DOHH2 (cell line): ENCODE data around the gene PLA2G12A.

Experiments used
- H3F3A ChIP-seq: fragments of 200-600 bp; sonication (generic), shearing (Covaris generic); 2 replicates; pipeline ENCODE4 v1.6.0; 2016; ENCODE audit warnings: antibody characterized with exemption, mild to moderate bottlenecking; ENCODE audit not compliant: control insufficient read depth, insufficient read depth
- H3K27ac ChIP-seq: fragments of 200-600 bp; sonication (generic); 2 replicates; pipeline ENCODE4 v1.5.1; 2014; ENCODE audit warnings: low read depth, mild to moderate bottlenecking, low read length, moderate library complexity
- H3K27me3 ChIP-seq: fragments of 200-600 bp; sonication (generic); 2 replicates; pipeline ENCODE4 v1.6.1; 2014; ENCODE audit warnings: mild to moderate bottlenecking, low read length, mixed read lengths; ENCODE audit not compliant: control insufficient read depth
- H3K36me3 ChIP-seq: fragments of 200-600 bp; sonication (generic); 2 replicates; pipeline ENCODE4 v1.6.1; 2014; ENCODE audit warnings: mild to moderate bottlenecking, low read length, moderate library complexity, mixed read lengths; ENCODE audit not compliant: control insufficient read depth
- H3K4me1 ChIP-seq: fragments of 200-600 bp; sonication (generic); 2 replicates; pipeline ENCODE4 v1.6.1; 2014; ENCODE audit warnings: mild to moderate bottlenecking, low read length, mixed read lengths; ENCODE audit not compliant: control insufficient read depth
- H3K4me2 ChIP-seq: fragments of 200-600 bp; sonication (generic); 2 replicates; pipeline ENCODE4 v1.6.0; 2014; ENCODE audit warnings: mild to moderate bottlenecking, low read length, moderate library complexity
- H3K4me3 ChIP-seq: fragments of 200-600 bp; sonication (generic); 2 replicates; pipeline ENCODE4 v1.5.1; 2014; ENCODE audit warnings: mild to moderate bottlenecking, low read length, mixed read lengths
- H3K79me2 ChIP-seq: fragments of 200-600 bp; sonication (generic); 2 replicates; pipeline ENCODE4 v1.6.1; 2014; ENCODE audit warnings: mild to moderate bottlenecking, low read length, mixed read lengths; ENCODE audit not compliant: control insufficient read depth
- H3K9me2 ChIP-seq: fragments of 200-600 bp; sonication (generic); replicated peaks from 2 replicates; pipeline ENCODE4 v1.6.1; 2014; ENCODE audit warnings: mild to moderate bottlenecking, low read length, mixed read lengths; ENCODE audit not compliant: control insufficient read depth
- H3K9me3 ChIP-seq: fragments of 200-600 bp; sonication (generic); 2 replicates; pipeline ENCODE4 v1.6.1; 2014; ENCODE audit warnings: antibody characterized with exemption, low read length, mixed read lengths; ENCODE audit not compliant: control insufficient read depth, insufficient read depth
- H4K20me1 ChIP-seq: fragments of 200-600 bp; sonication (generic); 2 replicates; pipeline ENCODE4 v1.6.0; 2014; ENCODE audit warnings: low read depth, mild to moderate bottlenecking, antibody characterized with exemption, low read length, moderate library complexity; ENCODE audit not compliant: control insufficient read depth, insufficient read depth
- EZH2phosphoT487 ChIP-seq: fragments of 200-600 bp; sonication (generic); IDR thresholded peaks from 2 replicates; pipeline ENCODE4 v1.6.1; 2017; ENCODE audit warnings: borderline replicate concordance, mild to moderate bottlenecking, antibody characterized with exemption, low read length, moderate library complexity, mixed read lengths
- TF ChIP-seq, protein P1 (sequence below): fragments of 200-600 bp; sonication (generic); IDR thresholded peaks from one replicate; pipeline ENCODE4 v1.5.1; 2014; ENCODE audit warnings: antibody characterized with exemption, mild to moderate bottlenecking, low read depth, low read length; ENCODE audit not compliant: poor library complexity, severe bottlenecking

The PLA2G12A gene

DNA sequence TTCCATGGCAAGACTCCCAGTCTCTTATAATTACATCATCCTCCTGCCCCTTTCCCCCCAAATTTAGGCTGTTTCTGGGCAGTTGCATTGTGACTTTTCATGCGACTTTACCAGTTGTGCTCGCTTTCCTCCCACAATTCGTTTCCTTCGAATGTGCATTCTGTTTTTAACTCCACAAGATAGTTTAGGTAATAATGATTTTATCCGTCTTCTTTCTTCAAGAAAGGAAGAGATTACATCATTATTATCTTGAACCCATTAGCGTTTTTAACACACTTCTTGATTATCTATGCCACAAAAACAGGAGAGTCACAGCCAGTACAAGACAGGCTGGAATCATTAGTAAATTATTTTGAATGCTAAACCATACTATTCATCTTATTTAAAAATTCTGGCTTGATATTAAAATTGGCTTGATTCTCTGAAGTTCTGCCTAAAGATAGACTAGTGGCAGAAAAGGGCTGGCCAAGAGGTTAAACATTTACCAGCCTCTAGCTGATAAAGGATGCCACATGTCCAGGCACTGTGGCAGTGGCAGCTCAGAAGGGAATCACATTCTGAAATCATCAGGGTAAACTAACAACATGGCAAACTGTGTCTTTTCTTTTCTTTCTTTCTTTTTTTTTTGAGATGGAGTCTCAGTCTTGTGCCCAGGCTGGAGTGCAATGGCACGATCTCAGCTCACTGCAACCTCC lies 19.7 kb upstream of the PLA2G12A start:
- H3K36me3 ChIP-seq, result no peaks in the 10 kb centered on the region
- no peaks in the 10 kb centered on the region for H3K9me3 ChIP-seq
- H4K20me1 ChIP-seq, result no peaks in the 10 kb centered on the region
- no peak overlapping the region for H3K4me2 ChIP-seq
- H3K79me2 ChIP-seq, result no peaks in the 10 kb centered on the region
- no peaks in the 10 kb centered on the region for H3F3A ChIP-seq
- no peak overlapping the region for H3K4me3 ChIP-seq
- no peaks in the 10 kb centered on the region for H3K4me1 ChIP-seq
- TF ChIP-seq, protein P1, sequence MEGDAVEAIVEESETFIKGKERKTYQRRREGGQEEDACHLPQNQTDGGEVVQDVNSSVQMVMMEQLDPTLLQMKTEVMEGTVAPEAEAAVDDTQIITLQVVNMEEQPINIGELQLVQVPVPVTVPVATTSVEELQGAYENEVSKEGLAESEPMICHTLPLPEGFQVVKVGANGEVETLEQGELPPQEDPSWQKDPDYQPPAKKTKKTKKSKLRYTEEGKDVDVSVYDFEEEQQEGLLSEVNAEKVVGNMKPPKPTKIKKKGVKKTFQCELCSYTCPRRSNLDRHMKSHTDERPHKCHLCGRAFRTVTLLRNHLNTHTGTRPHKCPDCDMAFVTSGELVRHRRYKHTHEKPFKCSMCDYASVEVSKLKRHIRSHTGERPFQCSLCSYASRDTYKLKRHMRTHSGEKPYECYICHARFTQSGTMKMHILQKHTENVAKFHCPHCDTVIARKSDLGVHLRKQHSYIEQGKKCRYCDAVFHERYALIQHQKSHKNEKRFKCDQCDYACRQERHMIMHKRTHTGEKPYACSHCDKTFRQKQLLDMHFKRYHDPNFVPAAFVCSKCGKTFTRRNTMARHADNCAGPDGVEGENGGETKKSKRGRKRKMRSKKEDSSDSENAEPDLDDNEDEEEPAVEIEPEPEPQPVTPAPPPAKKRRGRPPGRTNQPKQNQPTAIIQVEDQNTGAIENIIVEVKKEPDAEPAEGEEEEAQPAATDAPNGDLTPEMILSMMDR, result no peak
- TF ChIP-seq EZH2phosphoT487, result no peak
- no peaks in the 10 kb centered on the region; the same call in 1 of the 2 replicates for H3K27me3 ChIP-seq
- H3K9me2 ChIP-seq, result no peaks in the 10 kb centered on the region
- H3K27ac ChIP-seq, result no peak overlapping the region

DNA sequence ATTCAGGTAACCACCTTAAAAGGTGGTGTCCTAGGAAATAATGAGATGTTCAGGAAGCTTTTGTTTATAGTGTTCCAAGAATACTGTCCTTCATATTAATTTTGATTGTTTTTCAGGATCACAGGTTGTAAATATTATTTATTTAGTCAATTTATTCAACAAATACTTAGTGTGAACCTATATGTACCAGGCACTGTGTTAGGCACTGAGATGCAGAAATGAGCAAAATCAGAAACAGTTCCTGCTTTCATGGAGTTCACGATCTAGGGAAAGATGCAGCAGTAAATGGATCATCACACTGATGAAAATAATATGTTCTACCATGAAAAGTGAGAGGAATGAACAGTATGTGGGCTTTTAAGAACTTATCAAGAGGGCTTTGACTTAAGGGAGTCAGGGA lies 18.2 kb upstream of the PLA2G12A start:
- Histone ChIP-seq H3K36me3 (no peaks in the 10 kb centered on the region), H3K79me2 (no peaks in the 10 kb centered on the region), H3K27ac (no peak overlapping the region), H4K20me1 (no peaks in the 10 kb centered on the region), H3K4me1 (no peaks in the 10 kb centered on the region), H3K4me2 (no peak overlapping the region), H3K9me2 (no peaks in the 10 kb centered on the region), H3F3A (no peaks in the 10 kb centered on the region), H3K4me3 (no peak overlapping the region), H3K27me3 (no peaks in the 10 kb centered on the region; the same call in 1 of the 2 replicates), H3K9me3 (no peaks in the 10 kb centered on the region)
- TF ChIP-seq, protein P1, result no peak
- no peak for TF ChIP-seq EZH2phosphoT487

DNA sequence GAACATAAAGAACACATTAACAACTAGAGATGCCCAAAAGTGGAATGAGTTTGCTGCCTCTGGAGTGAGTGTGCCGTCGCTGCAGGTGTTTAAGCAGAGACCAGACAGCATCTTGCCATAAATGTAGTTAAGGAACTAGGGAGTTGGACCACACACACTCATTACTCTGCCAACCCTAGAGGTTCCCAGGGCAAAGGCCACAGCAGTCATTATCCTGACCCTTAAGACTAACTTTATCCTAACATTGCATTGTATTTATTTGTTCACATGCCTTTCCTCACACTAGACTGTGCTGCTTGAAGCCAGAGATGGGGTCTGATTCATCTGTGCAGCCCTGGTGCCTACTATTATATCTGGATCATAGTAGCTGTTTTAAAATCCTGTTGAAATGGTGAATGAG lies 16.9 kb upstream of the PLA2G12A start:
- Histone ChIP-seq H3F3A (no peaks in the 10 kb centered on the region), H3K9me3 (no peaks in the 10 kb centered on the region), H3K27ac (no peak overlapping the region), H3K4me2 (no peak overlapping the region), H3K27me3 (no peaks in the 10 kb centered on the region; the same call in 1 of the 2 replicates), H3K4me3 (no peak overlapping the region), H3K36me3 (no peaks in the 10 kb centered on the region), H3K9me2 (no peaks in the 10 kb centered on the region), H3K79me2 (no peaks in the 10 kb centered on the region), H4K20me1 (no peaks in the 10 kb centered on the region), H3K4me1 (no peaks in the 10 kb centered on the region)
- no peak for TF ChIP-seq EZH2phosphoT487
- TF ChIP-seq, protein P1, result no peak
